DMS153 treated with DMSO at 0.1 percent for 48 hours (cell line): ENCODE measurements around the gene KLK8.

ENCODE experiments used
- DNase-seq: peaks from one replicate; lab custom pipeline; 2025; ENCODE audit not compliant: unreplicated experiment; lab: John Stamatoyannopoulos, UW

KLK8 gene

GRCh38 chr19:51001515-51001914, at the start of gene KLK8:
Gene KLK8, minus strand, starts transcription at chr19:51001604. Its CDS starts 437 bp downstream, at chr19:51001167.
- DNase-seq = no peak

- DNase-seq = peak; percentile 90
Measured at GRCh38 chr19:51047031-51047335, 45.6 kb upstream of the KLK8 start.

- DNase-seq = no peak
Measured at GRCh38 chr19:51044327-51044726, 42.9 kb upstream of the KLK8 start.

- no peak for DNase-seq
Measured at GRCh38 chr19:51043497-51043896, 42.1 kb upstream of the KLK8 start.

- DNase-seq = no peak
Measured at GRCh38 chr19:51040151-51040550, 38.7 kb upstream of the KLK8 start.

GRCh38 chr19:51036519-51036918, 35.1 kb upstream of the KLK8 start:
- DNase-seq = no peak

GRCh38 chr19:51034704-51035103, 33.3 kb upstream of the KLK8 start, which contains the start of gene KLK12:
Gene KLK12, minus strand, starts transcription at chr19:51035002. Its CDS starts 381 bp downstream, at chr19:51034621.
- DNase-seq = peak; percentile 61

- no peak for DNase-seq
Measured at GRCh38 chr19:51031880-51032225, 30.4 kb upstream of the KLK8 start.

- no peak for DNase-seq
Measured at GRCh38 chr19:51031220-51031879, 29.9 kb upstream of the KLK8 start.

GRCh38 chr19:51030631-51031030, 29.2 kb upstream of the KLK8 start:
- DNase-seq = no peak

GRCh38 chr19:51029718-51030117, 28.3 kb upstream of the KLK8 start:
- DNase-seq = no peak

- no peak for DNase-seq
Measured at GRCh38 chr19:51027873-51028272, 26.5 kb upstream of the KLK8 start.

- no peak for DNase-seq
Measured at GRCh38 chr19:51027126-51027806, 25.9 kb upstream of the KLK8 start.

GRCh38 chr19:51026554-51026831, 25.1 kb upstream of the KLK8 start, which contains the start of gene KLK11:
Gene KLK11, minus strand, starts transcription at chr19:51026616. Its CDS starts 985 bp downstream, at chr19:51025631.
- DNase-seq = peak; percentile 25

GRCh38 chr19:51025809-51026553, 24.6 kb upstream of the KLK8 start:
- DNase-seq = no peak

- DNase-seq = no peak
Measured at GRCh38 chr19:51025401-51025800, 24.0 kb upstream of the KLK8 start.

GRCh38 chr19:51024924-51025323, 23.5 kb upstream of the KLK8 start:
- DNase-seq = no peak

- DNase-seq = no peak
Measured at GRCh38 chr19:51023946-51024345, 22.5 kb upstream of the KLK8 start.

- DNase-seq = no peak
Measured at GRCh38 chr19:51022526-51022925, 21.1 kb upstream of the KLK8 start.

GRCh38 chr19:51020988-51021651, 19.7 kb upstream of the KLK8 start:
- DNase-seq = peak; percentile 75

GRCh38 chr19:51019544-51019925, 18.1 kb upstream of the KLK8 start, which contains the start of gene KLK10:
Gene KLK10, minus strand, starts transcription at chr19:51019709. Its CDS starts 579 bp downstream, at chr19:51019130.
- no peak for DNase-seq
